ENCODE measurements around the gene PDE6H. TPM values are rescaled to one million over a fixed set of nuclear protein-coding genes. Genes with fewer than 3 reads are reported as not detected.

The PDE6H gene
- total RNA-seq, 2 experiments from 2014 or later = not detected

DNA sequence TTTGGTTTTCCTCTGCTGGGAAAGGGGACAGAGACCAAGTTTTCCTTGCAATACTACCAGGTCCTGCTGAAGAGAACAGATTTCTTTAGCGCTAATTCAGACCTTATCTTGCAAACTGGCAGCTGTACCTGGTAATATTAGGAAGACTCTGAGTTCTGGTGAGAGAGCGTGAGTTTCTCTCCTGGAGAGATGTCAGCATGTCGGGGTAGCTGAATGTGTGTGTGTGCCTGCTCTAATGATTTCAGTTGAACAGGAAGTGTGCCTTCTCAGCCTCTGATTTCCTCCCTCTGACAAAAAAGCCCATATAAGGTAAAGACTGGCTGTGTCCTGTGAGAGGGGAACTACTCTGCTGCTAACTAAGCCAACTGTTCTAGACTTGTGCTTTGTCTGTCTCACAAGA is 24.2 kb upstream of the PDE6H start:
- intact Hi-C loops (cut with DNase I, micrococcal nuclease) = loop anchor here (1.0 to 5.0 kb wide), 3 partner anchors 13 to 176 kb away; partner anchors contain the start of gene ARHGDIB (in 1 of the 2)

DNA sequence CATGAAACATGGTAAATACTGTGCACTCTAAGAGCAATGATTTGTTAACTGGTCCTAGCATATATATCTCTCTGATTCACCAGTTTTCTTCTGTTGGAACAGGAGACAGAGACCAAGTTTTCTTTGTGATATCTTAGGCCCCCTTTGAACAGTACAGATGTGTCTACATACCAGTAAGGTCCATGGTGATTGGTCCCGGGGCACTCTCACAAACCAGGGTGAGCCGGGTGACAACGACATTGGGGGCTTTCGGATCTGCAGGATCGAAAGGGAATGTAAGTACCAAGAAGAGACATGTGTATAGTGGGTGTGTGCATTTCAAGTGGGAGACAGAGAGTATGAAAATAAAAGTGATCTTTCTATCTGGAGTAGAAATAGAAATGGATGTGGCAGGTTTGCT is 23.2 kb upstream of the PDE6H start:
- H3K27ac Mint-ChIP-seq = peak overlapping the region; percentile 94
- no peak overlapping the region for H3K4me3 ChIP-seq (ENCODE audit: low read length)
- H3K27ac ChIP-seq (ENCODE audit: low read depth in 1 of 2, low read length in 2 of 2) = peak overlapping the region; percentile 90 to 95
- H3K27me3 ChIP-seq (ENCODE audit: control insufficient read depth in 1 of 2, insufficient read depth in 2 of 2, low read length in 2 of 2) = no peaks in the 10 kb centered on the region
- peaks cover 78% of the 10 kb centered on the region for H3K36me3 ChIP-seq (ENCODE audit: insufficient read depth, low read length)
- H3K9me3 ChIP-seq (ENCODE audit: control insufficient read depth in 1 of 2, insufficient read depth in 1 of 2, low read length in 2 of 2) = no peaks in the 10 kb centered on the region
- H3K36me3 Mint-ChIP-seq (ENCODE audit: low read depth) = peaks cover 95% of the 10 kb centered on the region
- no peaks in the 10 kb centered on the region for H3K9me3 Mint-ChIP-seq
- TF ChIP-seq, protein P1, sequence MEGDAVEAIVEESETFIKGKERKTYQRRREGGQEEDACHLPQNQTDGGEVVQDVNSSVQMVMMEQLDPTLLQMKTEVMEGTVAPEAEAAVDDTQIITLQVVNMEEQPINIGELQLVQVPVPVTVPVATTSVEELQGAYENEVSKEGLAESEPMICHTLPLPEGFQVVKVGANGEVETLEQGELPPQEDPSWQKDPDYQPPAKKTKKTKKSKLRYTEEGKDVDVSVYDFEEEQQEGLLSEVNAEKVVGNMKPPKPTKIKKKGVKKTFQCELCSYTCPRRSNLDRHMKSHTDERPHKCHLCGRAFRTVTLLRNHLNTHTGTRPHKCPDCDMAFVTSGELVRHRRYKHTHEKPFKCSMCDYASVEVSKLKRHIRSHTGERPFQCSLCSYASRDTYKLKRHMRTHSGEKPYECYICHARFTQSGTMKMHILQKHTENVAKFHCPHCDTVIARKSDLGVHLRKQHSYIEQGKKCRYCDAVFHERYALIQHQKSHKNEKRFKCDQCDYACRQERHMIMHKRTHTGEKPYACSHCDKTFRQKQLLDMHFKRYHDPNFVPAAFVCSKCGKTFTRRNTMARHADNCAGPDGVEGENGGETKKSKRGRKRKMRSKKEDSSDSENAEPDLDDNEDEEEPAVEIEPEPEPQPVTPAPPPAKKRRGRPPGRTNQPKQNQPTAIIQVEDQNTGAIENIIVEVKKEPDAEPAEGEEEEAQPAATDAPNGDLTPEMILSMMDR (IDR thresholded peaks at IDR 0.05) = no peak
- peak overlapping the region; percentile 81 for H3K4me3 Mint-ChIP-seq
- DNase-seq (peak in 1 of 14 experiments; percentile 20), ATAC-seq (ENCODE audit: poor library complexity) (no peak)
- intact Hi-C loops (cut with DNase I, micrococcal nuclease) = loop anchor here (5.0 to 10.0 kb wide), 3 partner anchors 102 to 565 kb away; a partner anchor contains a TSS
- H3K4me1 ChIP-seq (ENCODE audit: insufficient read depth, low read length) = peaks cover 75% of the 10 kb centered on the region
- ChIA-PET CTCF (no interaction called here), POLR2A (interaction anchor here (1.5 to 5.8 kb wide), 4 partner anchors 10 to 147 kb away, joined by 8 to 104 read pairs (median 10); partner anchors contain the start of genes ARHGDIB, C12orf60 and WBP11)
- H3K4me1 Mint-ChIP-seq (ENCODE audit: low read depth) = peaks cover 98% of the 10 kb centered on the region
- H3K27me3 Mint-ChIP-seq = no peaks in the 10 kb centered on the region

More for the DNA sequence above, 24.2 kb upstream of the PDE6H start:
- Mint-ChIP-seq H3K4me1 (ENCODE audit: low read depth) (peaks cover 92% of the 10 kb centered on the region), H3K27ac (peak overlapping the region; percentile 94), H3K36me3 (ENCODE audit: low read depth) (peaks cover 93% of the 10 kb centered on the region), H3K9me3 (no peaks in the 10 kb centered on the region), H3K4me3 (peak overlapping the region; percentile 81), H3K27me3 (no peaks in the 10 kb centered on the region)
- peaks cover 83% of the 10 kb centered on the region for H3K36me3 ChIP-seq (ENCODE audit: insufficient read depth, low read length)
- TF ChIP-seq, protein P1 (IDR thresholded peaks at IDR 0.05) = no peak
- no peaks in the 10 kb centered on the region for H3K27me3 ChIP-seq (ENCODE audit: control insufficient read depth in 1 of 2, insufficient read depth in 2 of 2, low read length in 2 of 2)
- peak; percentile 85 for ATAC-seq (ENCODE audit: poor library complexity)
- peak overlapping the region; percentile 34 for H3K4me3 ChIP-seq (ENCODE audit: low read length)
- peak in 9 of 14 experiments; percentile 29 to 92 (median 57) for DNase-seq
- no peaks in the 10 kb centered on the region for H3K9me3 ChIP-seq (ENCODE audit: control insufficient read depth in 1 of 2, insufficient read depth in 1 of 2, low read length in 2 of 2)
- ChIA-PET POLR2A (interaction anchor here (0.8 to 5.8 kb wide), 13 partner anchors 9 to 178 kb away, joined by 3 to 104 read pairs (median 8); partner anchors contain the start of genes ARHGDIB, C12orf60, ERP27 and WBP11), CTCF (interaction anchor here (0.7 to 1.6 kb wide), 4 partner anchors 11 to 178 kb away, joined by 3 to 4 read pairs (median 4); partner anchors contain the start of genes ARHGDIB and ERP27)
- peak overlapping the region; percentile 90 to 95 for H3K27ac ChIP-seq (ENCODE audit: low read depth in 1 of 2, low read length in 2 of 2)
- peaks cover 66% of the 10 kb centered on the region for H3K4me1 ChIP-seq (ENCODE audit: insufficient read depth, low read length)

DNA sequence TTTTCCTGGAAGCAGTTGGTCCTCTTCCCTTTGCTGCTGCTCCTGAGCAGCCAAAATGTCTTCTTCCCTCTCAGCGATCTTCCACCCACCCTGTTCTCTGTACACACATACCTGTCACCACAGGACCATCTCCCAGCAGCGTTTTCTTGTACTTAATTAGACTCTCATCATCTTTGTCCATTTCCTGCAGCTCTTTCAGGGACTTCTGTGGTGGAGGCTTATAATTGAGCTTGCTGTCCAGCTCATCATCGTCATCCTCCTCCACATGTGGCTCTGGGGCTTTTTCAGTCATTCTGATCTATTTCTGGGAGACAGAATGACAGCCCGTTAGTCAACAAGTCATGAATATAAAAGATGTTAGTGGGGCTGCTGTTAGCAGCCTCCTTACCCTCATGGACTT is 22.4 kb upstream of the PDE6H start:
- peak overlapping the region; percentile 94 for H3K27ac Mint-ChIP-seq
- Histone ChIP-seq H3K27ac (ENCODE audit: low read depth in 1 of 2, low read length in 2 of 2) (peak overlapping the region; percentile 90 to 95), H3K4me1 (ENCODE audit: insufficient read depth, low read length) (peaks cover 75% of the 10 kb centered on the region), H3K9me3 (ENCODE audit: control insufficient read depth in 1 of 2, insufficient read depth in 1 of 2, low read length in 2 of 2) (no peaks in the 10 kb centered on the region), H3K36me3 (ENCODE audit: insufficient read depth, low read length) (peaks cover 76% of the 10 kb centered on the region), H3K27me3 (ENCODE audit: control insufficient read depth in 1 of 2, insufficient read depth in 2 of 2, low read length in 2 of 2) (no peaks in the 10 kb centered on the region), H3K4me3 (ENCODE audit: low read length) (peak overlapping the region; percentile 80)
- ChIA-PET POLR2A (interaction anchor here (0.6 to 2.9 kb wide), 5 partner anchors 9 to 44 kb away, joined by 3 to 24 read pairs (median 3); partner anchors contain the start of gene ARHGDIB), CTCF (no interaction called here)
- ATAC-seq (ENCODE audit: poor library complexity) (no peak), DNase-seq (peak in 1 of 14 experiments; percentile 33)
- peak overlapping the region; percentile 81 for H3K4me3 Mint-ChIP-seq
- peaks cover 92% of the 10 kb centered on the region for H3K36me3 Mint-ChIP-seq (ENCODE audit: low read depth)
- H3K9me3 Mint-ChIP-seq = no peaks in the 10 kb centered on the region
- TF ChIP-seq, protein P1 (IDR thresholded peaks at IDR 0.05) = no peak
- H3K4me1 Mint-ChIP-seq (ENCODE audit: low read depth) = peaks cover 98% of the 10 kb centered on the region
- H3K27me3 Mint-ChIP-seq = no peaks in the 10 kb centered on the region
- intact Hi-C loops (cut with DNase I, micrococcal nuclease) = loop anchor here in 1 of 2 experiments (10.0 kb wide), 1 partner anchor 566 kb away; no protein-coding TSS in a partner anchor
